H1 (cell line): ENCODE measurements around the gene ANKRD9. TPM values are rescaled to one million over a fixed set of nuclear protein-coding genes. Genes with fewer than 3 reads are reported as not detected.

Source experiments
- CTCF ChIA-PET: fragments of 300-600 bp; sonication (Branson Sonifier 250); formaldehyde crosslinking; loops from one replicate; lab custom pipeline; 2021; ENCODE audit not compliant: partially characterized antibody; lab: Charles Lee
- POLR2A ChIA-PET: fragments of 300-600 bp; sonication (Branson Sonifier 250); formaldehyde crosslinking; loops from one replicate; lab custom pipeline; 2021; ENCODE audit warnings: inconsistent platforms; ENCODE audit not compliant: partially characterized antibody; lab: Charles Lee
- DNase-seq, 2 experiments: peaks; one replicate each; pipeline versions ENCODE4 v3.0.0 to v3.0.0-alpha.2; 2010 to 2022; ENCODE audit warnings: low spot score in 2 of 2, low read depth in 1 of 2, mixed read lengths in 1 of 2
- FAIRE-seq: peaks from 2 replicates; lab custom pipeline; 2011; peaks lifted over from hg19 to GRCh38; lab: Jason Lieb, UNC
- H2AFZ ChIP-seq: 2 replicates; pipeline ENCODE4 v1.8.1; 2012; ENCODE audit warnings: low read length, inconsistent platforms
- H2AK5ac ChIP-seq: 2 replicates; pipeline ENCODE4 v1.6.1; 2013; ENCODE audit warnings: low read depth, low read length
- H2BK120ac ChIP-seq: replicated peaks from 2 replicates; pipeline ENCODE3; 2013; ENCODE audit warnings: low read depth, low read length, inconsistent platforms
- H2BK12ac ChIP-seq: 2 replicates; pipeline ENCODE4 v1.6.1; 2013; ENCODE audit warnings: low read depth, low read length
- H2BK15ac ChIP-seq: 2 replicates; pipeline ENCODE4 v1.6.1; 2013; ENCODE audit warnings: low read length
- H2BK20ac ChIP-seq: 2 replicates; pipeline ENCODE4 v1.6.1; 2013; ENCODE audit warnings: low read length
- H2BK5ac ChIP-seq: 2 replicates; pipeline ENCODE4 v1.6.1; 2013; ENCODE audit warnings: low read depth, low read length
- H3K14ac ChIP-seq: 2 replicates; pipeline ENCODE4 v1.6.1; 2013; ENCODE audit warnings: inconsistent platforms; ENCODE audit not compliant: insufficient read length
- H3K18ac ChIP-seq: 2 replicates; pipeline ENCODE4 v1.6.1; 2013; ENCODE audit warnings: low read length; ENCODE audit errors: extremely low read depth
- H3K23ac ChIP-seq: 2 replicates; pipeline ENCODE4 v1.6.1; 2013; ENCODE audit warnings: inconsistent platforms; ENCODE audit not compliant: insufficient read length
- H3K23me2 ChIP-seq: 2 replicates; pipeline ENCODE4 v1.6.1; 2013; ENCODE audit warnings: low read depth, low read length
- H3K27ac ChIP-seq: 2 replicates; pipeline ENCODE4 v1.6.1; 2011; ENCODE audit warnings: low read depth, low read length, inconsistent platforms
- H3K27me3 ChIP-seq, 4 experiments: replicated peaks in 1 of 4; 1 replicate in 1 of 4; 2 replicates in 3 of 4; pipeline versions ENCODE4 v1.6.1 to v1.8.1; 2011 to 2013; ENCODE audit warnings: low read length in 3 of 4, mild to moderate bottlenecking in 3 of 4, inconsistent platforms in 2 of 4, mixed read lengths in 2 of 4, moderate library complexity in 1 of 4; ENCODE audit not compliant: control insufficient read depth in 3 of 4, insufficient read depth in 3 of 4; ENCODE audit errors: extremely low read depth in 1 of 4
- H3K36me3 ChIP-seq, 4 experiments: 2 replicates each; pipeline versions ENCODE4 v1.6.1 to v1.8.1; 2011 to 2013; ENCODE audit warnings: mild to moderate bottlenecking in 4 of 4, low read length in 3 of 4, moderate library complexity in 2 of 4, control low read depth in 1 of 4, inconsistent platforms in 1 of 4; ENCODE audit not compliant: insufficient read depth in 4 of 4, control insufficient read depth in 2 of 4
- H3K4ac ChIP-seq: replicated peaks from 2 replicates; pipeline ENCODE3; 2013; ENCODE audit warnings: low read length, low read depth, mixed read lengths, inconsistent platforms; ENCODE audit not compliant: insufficient read length
- H3K4me1 ChIP-seq, 4 experiments: replicated peaks in 1 of 4; 1 replicate in 1 of 4; 2 replicates in 3 of 4; pipeline versions ENCODE4 v1.6.1 to v1.8.1; 2011 to 2013; ENCODE audit warnings: low read length in 3 of 4, inconsistent platforms in 2 of 4, mixed read lengths in 1 of 4; ENCODE audit not compliant: insufficient read depth in 4 of 4, control insufficient read depth in 3 of 4
- H3K4me2 ChIP-seq, 2 experiments: 2 replicates each; pipeline versions ENCODE4 v1.6.1 to v1.8.1; 2011 to 2013; ENCODE audit warnings: low read depth in 2 of 2, low read length in 2 of 2, control low read depth in 1 of 2, inconsistent platforms in 1 of 2, mild to moderate bottlenecking in 1 of 2; ENCODE audit not compliant: insufficient read depth in 1 of 2
- H3K4me3 ChIP-seq, 4 experiments: fragments of 200-600, 300-600 bp in 1 of 4; sonication (generic), shearing (Covaris generic), sonication (Bioruptor Twin) in 1 of 4; 2 replicates each; pipeline versions ENCODE4 v1.5.1 to v1.8.1; 2011 to 2016; ENCODE audit warnings: low read length in 4 of 4, low read depth in 3 of 4, control low read depth in 2 of 4, inconsistent platforms in 2 of 4, mild to moderate bottlenecking in 2 of 4, mixed read lengths in 1 of 4, moderate library complexity in 1 of 4; ENCODE audit not compliant: insufficient read depth in 2 of 4; ENCODE audit errors: extremely low read depth in 1 of 4
- H3K56ac ChIP-seq: replicated peaks from 2 replicates; pipeline ENCODE3; 2013; ENCODE audit warnings: low read depth, mild to moderate bottlenecking, mixed read lengths, low read length, inconsistent platforms; ENCODE audit not compliant: insufficient read length
- H3K79me1 ChIP-seq: 2 replicates; pipeline ENCODE4 v1.6.1; 2013; ENCODE audit warnings: low read depth, low read length, control low read depth
- H3K79me2 ChIP-seq, 2 experiments: 2 replicates each; pipeline versions ENCODE4 v1.6.1 to v1.8.1; 2012 to 2013; ENCODE audit warnings: low read length in 2 of 2, mild to moderate bottlenecking in 2 of 2, inconsistent platforms in 1 of 2; ENCODE audit not compliant: insufficient read depth in 2 of 2, control insufficient read depth in 1 of 2
- H3K9ac ChIP-seq, 4 experiments: replicated peaks in 1 of 4; 1 replicate in 1 of 4; 2 replicates in 3 of 4; pipeline versions ENCODE4 v1.6.1 to v1.8.1; 2011 to 2013; ENCODE audit warnings: low read depth in 3 of 4, low read length in 3 of 4, control low read depth in 2 of 4, mild to moderate bottlenecking in 2 of 4, moderate library complexity in 2 of 4, inconsistent platforms in 1 of 4; ENCODE audit errors: extremely low read depth in 1 of 4
- H3K9me3 ChIP-seq, 2 experiments: 2 replicates each; pipeline versions ENCODE4 v1.6.1 to v1.8.1; 2012 to 2013; ENCODE audit warnings: mild to moderate bottlenecking in 2 of 2, moderate library complexity in 2 of 2, control low read depth in 1 of 2, inconsistent platforms in 1 of 2, low read depth in 1 of 2, low read length in 1 of 2, mixed read lengths in 1 of 2; ENCODE audit not compliant: insufficient read depth in 2 of 2
- H4K20me1 ChIP-seq, 2 experiments: replicated peaks in 1 of 2; 2 replicates each; pipeline versions ENCODE3 to v1.8.1; 2011 to 2013; ENCODE audit warnings: inconsistent platforms in 2 of 2, low read length in 2 of 2, mild to moderate bottlenecking in 1 of 2; ENCODE audit not compliant: insufficient read depth in 2 of 2, control insufficient read depth in 1 of 2
- H4K5ac ChIP-seq: 2 replicates; pipeline ENCODE4 v1.6.1; 2013; ENCODE audit warnings: low read length, low read depth, mixed read lengths, inconsistent platforms; ENCODE audit not compliant: insufficient read length
- H4K8ac ChIP-seq: 2 replicates; pipeline ENCODE4 v1.8.0; 2013; ENCODE audit warnings: mild to moderate bottlenecking, moderate library complexity, low read length, inconsistent platforms; ENCODE audit not compliant: insufficient read depth; ENCODE audit errors: extremely low read depth
- H4K91ac ChIP-seq: replicated peaks from 2 replicates; pipeline ENCODE3; 2013; ENCODE audit warnings: low read length, mixed read lengths, inconsistent platforms; ENCODE audit not compliant: insufficient read length
- JUN ChIP-seq: IDR thresholded peaks from 2 replicates; pipeline ENCODE4 v1.6.1; 2011; ENCODE audit warnings: low read depth, mild to moderate bottlenecking, improper control_type of control experiment, low read length
- RFX5 ChIP-seq: IDR thresholded peaks from 2 replicates; pipeline ENCODE4 v1.6.1; 2011; ENCODE audit warnings: low read depth, low read length, improper control_type of control experiment, borderline replicate concordance
- SRF ChIP-seq: IDR thresholded peaks from 2 replicates; pipeline ENCODE4 v1.6.1; 2011; ENCODE audit warnings: mild to moderate bottlenecking, low read depth, low read length, moderate library complexity
- WGBS, 2 experiments: shearing (Covaris generic) in 1 of 2; methylation state at CpG; one replicate each; pipeline versions ENCODE4 v1.1.6 to v1.1.7; 2013 to 2015; ENCODE audit warnings: low lambda C conversion rate in 2 of 2, mixed read lengths in 2 of 2, inconsistent platforms in 1 of 2, low coverage in 1 of 2, missing lambda C conversion rate in 1 of 2; ENCODE audit not compliant: insufficient replicate concordance in 2 of 2, insufficient coverage in 1 of 2, insufficient read length in 1 of 2; ENCODE audit errors: extremely low coverage in 1 of 2, missing lambda C conversion rate in 1 of 2; 5-methylcytosine and 5-hydroxymethylcytosine counted together
- polyA plus RNA-seq, 7 experiments: library from polyadenylated mRNA; depleted of rRNA in 3 of 7; stranded (reverse) in 5 of 7; unstranded in 2 of 7; fragments of >200 nt in 5 of 7; fragments of 200-250 nt in 2 of 7; gene quantifications; 1 replicate in 5 of 7; 2 replicates in 1 of 7; 4 replicates in 1 of 7; pipeline versions ENCODE4 v1.2.1 to v1.2.3, GENCODE V29; 2011 to 2013; ENCODE audit warnings: missing spikeins in 2 of 7, mixed read lengths in 2 of 7
- total RNA-seq: library from RNA; stranded (reverse); fragmentation: NEBNext Ultra II Directional; extraction: Animal tissue kit (Norgen Biotek cat#: 25700); gene quantifications from 2 replicates; pipeline ENCODE4 v1.2.1, GENCODE V29; 2021
- TF ChIP-seq, protein P1 (sequence below): IDR thresholded peaks from 2 replicates; pipeline ENCODE4 v1.6.1; 2011; ENCODE audit warnings: low read depth, mild to moderate bottlenecking, low read length; ENCODE audit not compliant: insufficient read depth
- TF ChIP-seq, protein P2 (sequence below), 3 experiments: IDR thresholded peaks; 1 replicate in 2 of 3; 2 replicates in 1 of 3; pipeline versions ENCODE4 v1.5.1 to v1.6.1; 2011; ENCODE audit warnings: low read length in 3 of 3, mild to moderate bottlenecking in 3 of 3, inconsistent platforms in 2 of 3, low read depth in 1 of 3, moderate library complexity in 1 of 3; ENCODE audit not compliant: insufficient read depth in 1 of 3; ENCODE audit errors: control extremely low read depth in 1 of 3

The ANKRD9 gene
- total and polyA plus RNA-seq, 2 of the 8 experiments (the other 6 are each of a cell fraction or from before 2014, with no cell fraction given), result 37.0 to 41.8 TPM

DNA sequence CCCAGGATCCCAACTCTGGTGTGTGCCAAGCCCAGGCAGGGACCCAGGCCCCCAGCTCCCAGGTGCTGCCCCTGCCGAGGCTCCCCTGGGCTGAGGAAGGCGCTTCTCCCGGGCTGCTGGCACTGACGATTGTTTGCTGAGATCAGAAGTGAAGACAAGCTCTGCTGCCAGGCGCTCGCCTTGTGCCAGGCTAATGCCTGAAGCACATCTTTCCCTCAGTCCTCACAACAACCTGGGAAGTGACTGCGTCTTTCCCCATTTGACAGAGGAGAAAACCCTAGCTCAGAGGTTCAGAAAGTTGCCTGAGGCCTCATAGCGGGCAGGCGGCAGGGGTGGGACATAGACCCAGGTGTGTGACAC lies 36.8 kb downstream of the ANKRD9 start:
- no peak overlapping the region for H3K56ac ChIP-seq
- no peak overlapping the region for H3K4me3 ChIP-seq
- H2BK5ac ChIP-seq, result no peak overlapping the region
- CTCF ChIA-PET, result interaction anchor here (0.6 to 1.4 kb wide), 3 partner anchors 25 to 150 kb away, joined by 3 read pairs; no protein-coding TSS in a partner anchor
- no peak overlapping the region for H2AFZ ChIP-seq
- no peaks in the 10 kb centered on the region for H3K4me1 ChIP-seq
- TF ChIP-seq, protein P1, sequence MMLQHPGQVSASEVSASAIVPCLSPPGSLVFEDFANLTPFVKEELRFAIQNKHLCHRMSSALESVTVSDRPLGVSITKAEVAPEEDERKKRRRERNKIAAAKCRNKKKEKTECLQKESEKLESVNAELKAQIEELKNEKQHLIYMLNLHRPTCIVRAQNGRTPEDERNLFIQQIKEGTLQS, result no peak
- TF ChIP-seq, protein P2, sequence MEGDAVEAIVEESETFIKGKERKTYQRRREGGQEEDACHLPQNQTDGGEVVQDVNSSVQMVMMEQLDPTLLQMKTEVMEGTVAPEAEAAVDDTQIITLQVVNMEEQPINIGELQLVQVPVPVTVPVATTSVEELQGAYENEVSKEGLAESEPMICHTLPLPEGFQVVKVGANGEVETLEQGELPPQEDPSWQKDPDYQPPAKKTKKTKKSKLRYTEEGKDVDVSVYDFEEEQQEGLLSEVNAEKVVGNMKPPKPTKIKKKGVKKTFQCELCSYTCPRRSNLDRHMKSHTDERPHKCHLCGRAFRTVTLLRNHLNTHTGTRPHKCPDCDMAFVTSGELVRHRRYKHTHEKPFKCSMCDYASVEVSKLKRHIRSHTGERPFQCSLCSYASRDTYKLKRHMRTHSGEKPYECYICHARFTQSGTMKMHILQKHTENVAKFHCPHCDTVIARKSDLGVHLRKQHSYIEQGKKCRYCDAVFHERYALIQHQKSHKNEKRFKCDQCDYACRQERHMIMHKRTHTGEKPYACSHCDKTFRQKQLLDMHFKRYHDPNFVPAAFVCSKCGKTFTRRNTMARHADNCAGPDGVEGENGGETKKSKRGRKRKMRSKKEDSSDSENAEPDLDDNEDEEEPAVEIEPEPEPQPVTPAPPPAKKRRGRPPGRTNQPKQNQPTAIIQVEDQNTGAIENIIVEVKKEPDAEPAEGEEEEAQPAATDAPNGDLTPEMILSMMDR (IDR thresholded peaks at IDR 0.05; ENCODE audit: control extremely low read depth in 1 of 3, insufficient read depth in 1 of 3, low read depth in 1 of 3, low read length in 3 of 3), result no peak
- no peak for TF ChIP-seq RFX5
- TF ChIP-seq SRF, result no peak
- no peak for TF ChIP-seq JUN
- no peak for FAIRE-seq
- H2BK120ac ChIP-seq, result no peak overlapping the region
- H4K91ac ChIP-seq, result no peak overlapping the region
- peak overlapping the region; percentile 16; the same call in 1 of the 2 replicates for H4K8ac ChIP-seq
- no peaks in the 10 kb centered on the region for H3K79me1 ChIP-seq
- 93% methylated on average over 9 of the region's 9 CpGs; no CpG with 5 or more reads in 1 of the 2 experiments for WGBS, 2 experiments
- no peak overlapping the region for H4K5ac ChIP-seq
- H3K9me3 ChIP-seq, result no peaks in the 10 kb centered on the region
- H3K27me3 ChIP-seq, result no peaks in the 10 kb centered on the region
- no peak overlapping the region for H3K23ac ChIP-seq
- no peak overlapping the region for H2BK12ac ChIP-seq
- no peak overlapping the region for H3K4ac ChIP-seq
- no peaks in the 10 kb centered on the region for H3K23me2 ChIP-seq
- no peak overlapping the region for H2BK15ac ChIP-seq
- no peak overlapping the region for H3K4me2 ChIP-seq
- H3K36me3 ChIP-seq, result no peaks in the 10 kb centered on the region
- no peak overlapping the region for H3K27ac ChIP-seq
- H2AK5ac ChIP-seq, result no peak overlapping the region
- no peak overlapping the region for H3K18ac ChIP-seq
- H4K20me1 ChIP-seq, result peaks cover 0 to 5% of the 10 kb centered on the region in 2 experiments
- no peak overlapping the region for H2BK20ac ChIP-seq
- no peak overlapping the region for H3K14ac ChIP-seq
- no peak for DNase-seq
- H3K79me2 ChIP-seq, result no peaks in the 10 kb centered on the region
- no peak overlapping the region for H3K9ac ChIP-seq
- POLR2A ChIA-PET, result interaction anchor here (1.0 kb wide), 1 partner anchor 20 kb away, joined by 3 read pairs; no protein-coding TSS in a partner anchor
